Ovary (tissue), 3 donors: Measurements from ENCODE around the gene USF1.

Source experiments
- CTCF ChIP-seq, 3 donors: fragments of 450-650 bp in 2 of 3; fragments of 200-600 bp in 1 of 3; IDR thresholded peaks; one replicate each; pipeline versions ENCODE4 v1.5.1 to v1.8.0; 2016 to 2022; ENCODE audit warnings: antibody characterized with exemption in 3 of 3, mild to moderate bottlenecking in 1 of 3
- POLR2A ChIP-seq: fragments of 450-650 bp; IDR thresholded peaks from one replicate; pipeline ENCODE4 v1.6.1; 2017; ENCODE audit warnings: antibody characterized with exemption, mild to moderate bottlenecking, moderate library complexity
- donor health status: DM: no; HTN: no; CAD: no.

- TF ChIP-seq CTCF (IDR thresholded peaks at IDR 0.05) (no peak), POLR2A (no peak)
Observed at GRCh38 chr1:161031874-161032273, 13.9 kb downstream of the USF1 start.
